ENCODE data around the gene DCXR. TPM values are rescaled to one million over a fixed set of nuclear protein-coding genes. Genes with fewer than 3 reads are reported as not detected.

Gene DCXR
- total RNA-seq, 2 experiments from 2014 or later: 132 to 147 TPM

DNA sequence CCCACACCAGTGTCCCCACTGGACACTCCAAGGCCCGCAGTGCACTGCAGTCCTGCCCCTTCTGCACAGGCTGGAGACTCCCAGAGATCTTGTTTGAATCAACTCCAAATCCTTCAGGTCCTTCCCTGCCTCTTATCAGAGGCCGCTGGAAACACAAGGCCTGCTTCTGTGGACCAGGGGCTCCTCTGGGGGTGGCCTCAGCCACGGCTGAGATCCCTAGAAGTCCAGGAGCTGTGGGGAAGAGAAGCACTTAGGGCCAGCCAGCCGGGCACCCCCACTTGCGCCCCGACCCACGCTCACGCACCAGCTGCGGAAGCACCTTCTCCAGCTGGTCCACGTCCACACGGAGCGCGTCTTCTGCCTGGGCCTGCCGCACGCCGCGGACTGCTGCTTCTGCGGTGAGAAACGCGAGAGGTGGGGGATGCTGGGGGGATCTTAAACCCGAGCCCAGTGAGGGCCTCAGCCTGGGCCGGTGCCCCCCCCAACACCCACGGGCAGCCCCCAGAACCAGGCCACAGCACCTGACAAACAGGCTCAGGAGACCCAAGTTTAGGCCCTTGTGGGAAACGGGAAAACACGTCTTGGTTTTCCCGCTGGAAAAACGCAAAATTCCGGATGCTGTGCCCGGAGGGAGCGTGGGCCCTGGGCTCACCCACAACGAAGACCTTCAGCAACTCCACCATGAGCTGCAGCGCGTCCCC is 18.4 kb downstream of the DCXR start:
- ChIA-PET CTCF (ENCODE audit: unreplicated experiment) (interaction anchor here (1.0 kb wide), 1 partner anchor 53 kb away, joined by 3 read pairs; no protein-coding TSS in a partner anchor), POLR2A (no interaction called here)
- intact Hi-C loops (cut with micrococcal nuclease; ENCODE audit: unreplicated experiment): no loop called here
- DNase-seq (ENCODE audit: low spot score): no peak
- H3K4me3 ChIP-seq (ENCODE audit: low read depth, low read length, poor library complexity, severe bottlenecking): no peak overlapping the region
- TF ChIP-seq, protein P1, sequence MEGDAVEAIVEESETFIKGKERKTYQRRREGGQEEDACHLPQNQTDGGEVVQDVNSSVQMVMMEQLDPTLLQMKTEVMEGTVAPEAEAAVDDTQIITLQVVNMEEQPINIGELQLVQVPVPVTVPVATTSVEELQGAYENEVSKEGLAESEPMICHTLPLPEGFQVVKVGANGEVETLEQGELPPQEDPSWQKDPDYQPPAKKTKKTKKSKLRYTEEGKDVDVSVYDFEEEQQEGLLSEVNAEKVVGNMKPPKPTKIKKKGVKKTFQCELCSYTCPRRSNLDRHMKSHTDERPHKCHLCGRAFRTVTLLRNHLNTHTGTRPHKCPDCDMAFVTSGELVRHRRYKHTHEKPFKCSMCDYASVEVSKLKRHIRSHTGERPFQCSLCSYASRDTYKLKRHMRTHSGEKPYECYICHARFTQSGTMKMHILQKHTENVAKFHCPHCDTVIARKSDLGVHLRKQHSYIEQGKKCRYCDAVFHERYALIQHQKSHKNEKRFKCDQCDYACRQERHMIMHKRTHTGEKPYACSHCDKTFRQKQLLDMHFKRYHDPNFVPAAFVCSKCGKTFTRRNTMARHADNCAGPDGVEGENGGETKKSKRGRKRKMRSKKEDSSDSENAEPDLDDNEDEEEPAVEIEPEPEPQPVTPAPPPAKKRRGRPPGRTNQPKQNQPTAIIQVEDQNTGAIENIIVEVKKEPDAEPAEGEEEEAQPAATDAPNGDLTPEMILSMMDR (conservative IDR thresholded peaks at IDR 0.05; ENCODE audit: low read length): no peak
- TF ChIP-seq EZH2phosphoT487 (IDR thresholded peaks at IDR 0.05; ENCODE audit: borderline replicate concordance, low read depth, low read length): no peak
- H3K79me2 ChIP-seq (ENCODE audit: insufficient read depth, low read depth, low read length): peaks cover 12% of the 10 kb centered on the region; the same call in 1 of the 2 replicates
- peaks cover 26% of the 10 kb centered on the region for H3K4me1 ChIP-seq (ENCODE audit: insufficient read depth, low read length, poor library complexity, severe bottlenecking)
- H3K36me3 ChIP-seq (ENCODE audit: insufficient read depth, low read length): peaks cover 11% of the 10 kb centered on the region; the same call in 1 of the 2 replicates
- BruUV-seq (replicated peaks): no TSS peak
- no peaks in the 10 kb centered on the region for H3K9me2 ChIP-seq (ENCODE audit: insufficient read depth, low read length)
- no peak overlapping the region for H3K27ac ChIP-seq (ENCODE audit: low read depth, low read length, poor library complexity, severe bottlenecking)
- H3K4me2 ChIP-seq (ENCODE audit: low read length): no peak overlapping the region
- no peak overlapping the region for H2AFZ ChIP-seq (ENCODE audit: low read length)
- no peaks in the 10 kb centered on the region for H3K9me3 ChIP-seq (ENCODE audit: low read length)
- no peaks in the 10 kb centered on the region for H4K20me1 ChIP-seq (ENCODE audit: insufficient read depth, low read length)

DNA sequence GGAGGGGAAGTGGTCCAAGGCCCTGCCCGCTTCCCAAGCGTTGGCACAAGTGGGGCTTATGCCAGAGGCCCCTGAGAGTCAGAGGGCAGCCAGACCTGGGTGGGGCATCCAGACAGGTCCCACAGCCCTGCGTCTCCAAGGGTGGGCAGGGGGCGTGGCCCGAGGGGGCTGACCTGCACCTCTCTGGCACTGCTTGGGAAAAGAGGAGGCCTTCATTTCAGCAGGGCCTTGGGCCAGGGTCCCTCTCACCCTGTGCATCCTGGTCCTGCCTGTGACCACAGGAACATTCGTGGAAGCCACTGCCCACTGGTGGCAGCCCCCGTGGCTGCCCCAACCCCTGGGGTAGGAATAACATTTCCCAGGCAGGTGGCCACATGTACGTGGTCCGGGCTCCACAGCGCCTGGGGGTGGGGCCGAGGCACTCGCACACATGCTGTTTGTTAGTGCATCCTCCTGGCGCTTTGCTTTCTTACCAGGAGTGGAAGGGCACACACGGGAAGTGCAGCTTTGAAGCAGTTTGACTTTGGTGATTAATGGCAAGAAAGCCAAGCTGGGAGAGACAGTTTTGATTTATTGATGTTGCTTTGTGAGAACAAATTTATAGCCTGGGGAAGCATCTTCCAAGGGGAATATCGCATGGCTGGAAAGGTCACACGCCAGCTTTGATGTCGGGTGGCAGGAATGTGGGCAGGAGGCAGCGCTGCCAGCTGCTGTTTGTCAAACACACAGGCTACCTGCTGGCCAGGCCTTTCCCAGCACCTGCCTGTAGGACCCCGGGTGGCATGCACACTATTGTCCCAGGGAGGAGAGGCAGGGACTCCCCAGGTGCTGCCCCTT is 19.1 kb downstream of the DCXR start:
- Histone ChIP-seq H3K4me1 (ENCODE audit: insufficient read depth, low read length, poor library complexity, severe bottlenecking) (peaks cover 22% of the 10 kb centered on the region), H3K9me2 (ENCODE audit: insufficient read depth, low read length) (no peaks in the 10 kb centered on the region), H3K36me3 (ENCODE audit: insufficient read depth, low read length) (peaks cover 11% of the 10 kb centered on the region; the same call in 1 of the 2 replicates), H3K4me3 (ENCODE audit: low read depth, low read length, poor library complexity, severe bottlenecking) (no peak overlapping the region), H3K79me2 (ENCODE audit: insufficient read depth, low read depth, low read length) (peaks cover 12% of the 10 kb centered on the region; the same call in 1 of the 2 replicates), H4K20me1 (ENCODE audit: insufficient read depth, low read length) (no peaks in the 10 kb centered on the region), H3K4me2 (ENCODE audit: low read length) (no peak overlapping the region), H2AFZ (ENCODE audit: low read length) (no peak overlapping the region), H3K27ac (ENCODE audit: low read depth, low read length, poor library complexity, severe bottlenecking) (no peak overlapping the region), H3K9me3 (ENCODE audit: low read length) (no peaks in the 10 kb centered on the region)
- TSS peak; percentile 91 for BruUV-seq (replicated peaks)
- DNase-seq (ENCODE audit: low spot score): no peak
- CTCF ChIA-PET (ENCODE audit: unreplicated experiment): no interaction called here
- intact Hi-C loops (cut with micrococcal nuclease; ENCODE audit: unreplicated experiment): no loop called here
- TF ChIP-seq EZH2phosphoT487 (IDR thresholded peaks at IDR 0.05; ENCODE audit: borderline replicate concordance, low read depth, low read length): no peak
- TF ChIP-seq, protein P1 (conservative IDR thresholded peaks at IDR 0.05; ENCODE audit: low read length): no peak
- POLR2A ChIA-PET: no interaction called here

Measured in OCI-LY7 (cell line).